Glutamatergic neuron (in vitro differentiated cells): ENCODE measurements around the gene CYGB. TPM values are rescaled to one million over a fixed set of nuclear protein-coding genes. Genes with fewer than 3 reads are reported as not detected.
"Not testable (repeated sequence)": the region's sequence is repeated elsewhere in the genome, so short reads cannot be mapped to it uniquely, and the experiment has no call there.

Experiments
- DNase-seq: peaks from one replicate; pipeline ENCODE4 v3.0.0; 2022
- H3K27ac Mint-ChIP-seq: one replicate; pipeline ENCODE4 v1.8.0; 2020; ENCODE audit warnings: mild to moderate bottlenecking, mixed read lengths, inconsistent platforms; ENCODE audit not compliant: unreplicated experiment
- H3K27me3 Mint-ChIP-seq: one replicate; pipeline ENCODE4 v1.8.0; 2020; ENCODE audit warnings: mild to moderate bottlenecking, moderate library complexity, mixed read lengths, inconsistent platforms; ENCODE audit not compliant: unreplicated experiment
- H3K36me3 Mint-ChIP-seq: one replicate; pipeline ENCODE4 v1.8.0; 2020; ENCODE audit warnings: mild to moderate bottlenecking, mixed read lengths, inconsistent platforms; ENCODE audit not compliant: unreplicated experiment
- H3K4me1 Mint-ChIP-seq: one replicate; pipeline ENCODE4 v1.8.0; 2020; ENCODE audit warnings: mild to moderate bottlenecking, low read depth, mixed read lengths, inconsistent platforms; ENCODE audit not compliant: unreplicated experiment
- H3K4me3 Mint-ChIP-seq: one replicate; pipeline ENCODE4 v1.8.0; 2020; ENCODE audit warnings: mild to moderate bottlenecking, mixed read lengths, inconsistent platforms; ENCODE audit not compliant: unreplicated experiment
- H3K9me3 Mint-ChIP-seq: one replicate; pipeline ENCODE4 v1.8.0; 2020; ENCODE audit warnings: mild to moderate bottlenecking, moderate library complexity, mixed read lengths, inconsistent platforms; ENCODE audit not compliant: unreplicated experiment
- CTCF ChIP-seq: fragments of 200-600 bp; sonication (generic); IDR thresholded peaks from one replicate; pipeline ENCODE4 v1.5.0; 2021; ENCODE audit not compliant: partially characterized antibody, unreplicated experiment
- total RNA-seq: library from RNA; stranded (reverse); fragmentation: NEBNext Ultra II Directional; extraction: Animal tissue kit (Norgen Biotek cat#: 25700); gene quantifications from one replicate; pipeline ENCODE4 v1.2.1, GENCODE V29; 2021; ENCODE audit not compliant: unreplicated experiment

CYGB gene
- total RNA-seq, 1 donor from 2014 or later, result 20.4 TPM

DNA sequence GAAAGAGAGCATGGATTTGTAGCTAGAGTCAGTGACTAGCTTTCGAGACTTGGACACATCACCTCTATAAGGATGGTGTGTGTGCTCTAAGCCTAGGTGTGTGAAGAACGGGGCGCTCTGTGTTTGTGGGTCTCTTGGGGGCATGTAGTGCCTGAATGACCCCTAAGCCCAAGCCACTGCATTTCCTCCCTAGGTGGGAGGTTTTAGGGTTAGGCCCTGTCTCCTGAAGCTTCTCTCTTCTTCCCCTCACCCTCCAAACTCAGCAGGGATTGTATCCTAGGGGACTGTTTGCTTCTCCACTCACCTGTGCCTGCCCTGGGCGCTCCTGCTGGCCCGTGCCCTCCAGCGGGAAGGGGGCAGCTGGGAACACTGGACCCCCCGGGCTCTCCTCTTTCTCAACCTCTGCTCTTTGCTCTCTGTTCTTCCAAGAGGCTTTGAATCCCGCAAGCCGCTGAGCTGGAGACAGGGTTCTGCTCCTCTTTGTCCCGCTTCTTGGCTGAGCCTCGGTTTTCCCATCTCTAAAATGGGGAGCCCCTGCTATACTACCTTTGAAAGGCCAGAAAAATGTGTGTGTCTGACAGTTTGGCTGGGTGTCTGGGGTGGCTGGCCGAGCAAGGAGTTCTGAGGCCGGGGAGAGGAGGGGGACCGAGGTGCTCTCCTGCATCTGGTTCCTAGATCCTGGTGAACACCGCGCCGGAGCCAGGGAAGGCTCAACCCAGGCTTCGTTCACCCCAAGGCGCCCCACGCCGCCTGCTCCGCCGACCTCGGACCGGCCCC, 810 bp downstream of the CYGB start:
- Mint-ChIP-seq H3K4me1 (peaks cover 36% of the 10 kb centered on the region), H3K9me3 (peaks cover 6% of the 10 kb centered on the region), H3K27me3 (peaks cover 10% of the 10 kb centered on the region), H3K27ac (no peak overlapping the region), H3K36me3 (peaks cover 5% of the 10 kb centered on the region), H3K4me3 (peak overlapping the region; percentile 74)
- DNase-seq, result no peak
- TF ChIP-seq CTCF, result no peak

GRCh38 chr17:76535788-76536510, 1.6 kb downstream of the CYGB start:
- Mint-ChIP-seq H3K9me3 (peaks cover 5% of the 10 kb centered on the region), H3K4me1 (peaks cover 31% of the 10 kb centered on the region), H3K27me3 (peaks cover 7% of the 10 kb centered on the region), H3K36me3 (peaks cover 5% of the 10 kb centered on the region), H3K27ac (no peak overlapping the region), H3K4me3 (peak overlapping the region; percentile 58)
- no peak for DNase-seq
- TF ChIP-seq CTCF, result no peak

DNA sequence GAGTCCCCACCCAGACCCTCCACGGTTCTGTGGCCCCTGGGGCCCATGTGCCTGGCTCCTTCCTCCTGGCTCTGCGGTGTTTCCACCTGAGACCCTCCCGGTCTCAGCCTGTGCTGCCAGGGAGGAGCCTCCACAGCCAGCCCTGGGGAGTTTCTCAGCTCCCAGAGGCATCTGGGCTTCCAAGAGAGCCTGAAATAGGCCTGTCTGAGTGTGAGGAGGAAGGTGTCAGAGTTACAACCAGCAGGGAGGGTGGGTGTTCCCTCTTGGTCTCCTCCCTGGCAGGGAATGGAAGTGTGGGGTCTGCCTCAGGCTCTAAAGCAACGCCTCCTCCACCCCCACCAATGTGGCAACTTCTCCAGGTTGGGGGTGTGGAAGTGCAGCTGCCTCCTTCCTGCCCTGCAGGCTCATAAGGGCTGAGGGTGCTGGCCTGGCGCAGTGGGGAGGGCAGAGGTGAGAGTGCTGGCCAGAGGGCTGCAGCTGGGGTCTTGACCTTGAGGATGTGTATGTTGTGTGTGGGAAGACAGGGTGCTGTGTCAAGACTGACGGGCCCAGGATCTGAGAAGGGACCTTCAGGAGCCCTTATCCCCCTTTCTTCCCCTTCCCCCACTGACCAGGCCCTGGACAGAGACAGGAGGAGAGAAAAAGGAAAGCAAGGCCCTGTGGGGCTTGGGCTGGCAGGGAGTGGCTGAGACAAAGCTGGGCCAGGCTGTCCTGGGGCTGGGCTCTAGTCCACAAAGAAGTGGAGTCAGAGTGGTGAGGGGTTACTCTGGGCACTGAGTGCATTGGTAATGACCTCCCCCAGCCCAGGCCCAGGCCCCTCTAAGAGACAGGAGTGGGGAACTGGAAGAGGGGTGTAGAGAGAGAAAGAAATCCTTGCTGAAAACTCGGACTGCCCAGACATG, 2.4 kb downstream of the CYGB start:
- no peak for DNase-seq
- Mint-ChIP-seq H3K4me3 (no peak overlapping the region), H3K27ac (no peak overlapping the region), H3K4me1 (peaks cover 30% of the 10 kb centered on the region), H3K27me3 (peaks cover 7% of the 10 kb centered on the region), H3K36me3 (peaks cover 5% of the 10 kb centered on the region), H3K9me3 (peaks cover 5% of the 10 kb centered on the region)
- TF ChIP-seq CTCF, result no peak

DNA sequence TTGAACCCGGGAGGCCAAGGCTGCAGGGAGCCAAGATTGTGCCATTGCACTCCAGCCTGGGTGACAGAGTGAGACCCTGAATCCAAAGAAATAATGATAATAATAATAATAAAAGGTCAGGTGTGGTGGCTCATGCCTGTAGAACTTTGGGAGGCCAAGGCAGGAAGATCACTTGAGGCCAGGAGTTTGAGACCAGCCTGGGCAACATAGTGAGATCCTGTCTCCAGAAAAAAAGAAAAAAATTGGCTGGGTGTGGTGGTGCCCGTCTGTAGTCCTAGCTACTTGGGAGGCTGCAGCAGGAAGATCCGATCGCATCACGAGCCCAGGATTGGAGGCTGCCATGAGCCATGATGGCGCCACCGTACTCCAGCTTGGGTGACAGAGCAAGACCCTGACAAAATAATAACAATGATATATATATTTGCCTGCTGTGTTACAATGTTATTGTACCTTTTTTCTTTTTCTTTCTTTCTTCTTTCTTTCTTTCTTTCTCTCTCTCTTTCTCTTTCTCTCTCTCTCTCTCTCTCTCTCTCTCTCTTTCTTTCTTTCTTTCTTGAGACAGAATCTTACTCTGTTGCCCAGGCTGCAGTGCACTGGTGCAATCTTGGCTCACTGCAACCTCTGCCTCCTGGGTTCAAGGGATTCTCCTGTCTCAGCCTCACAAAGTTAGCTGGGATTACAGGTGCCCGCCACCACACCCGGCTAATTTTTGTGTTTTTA, 3.7 kb downstream of the CYGB start:
- Mint-ChIP-seq H3K4me1 (peaks cover 24% of the 10 kb centered on the region), H3K27ac (peak overlapping the region; percentile 8)
- not testable (repeated sequence) for H3K9me3 Mint-ChIP-seq, H3K27me3 Mint-ChIP-seq, H3K4me3 Mint-ChIP-seq, DNase-seq, H3K36me3 Mint-ChIP-seq
